Activated CD8-positive, alpha-beta memory T cell treated with anti-CD3 and anti-CD28 coated beads for 36 hours (primary cell): ENCODE results near the gene CYP2R1. TPM values are rescaled to one million over a fixed set of nuclear protein-coding genes. Genes with fewer than 3 reads are reported as not detected.

Experiments
- CTCF ChIA-PET: fragments of 350-600 bp; sonication (Branson Sonifier 250); formaldehyde crosslinking; loops from one replicate; lab custom pipeline; 2021; ENCODE audit warnings: antibody characterized with exemption; lab: Charles Lee
- POLR2A ChIA-PET: fragments of 350-600 bp; sonication (Branson Sonifier 250); formaldehyde crosslinking; loops from one replicate; lab custom pipeline; 2021; ENCODE audit warnings: antibody characterized with exemption; lab: Charles Lee
- total RNA-seq, 2 experiments: library from RNA; stranded (reverse); gene quantifications; one replicate each; pipeline ENCODE4 v1.2.3, GENCODE V29; 2021

The CYP2R1 gene
- total RNA-seq, 2 experiments from 2014 or later = 5.3 to 5.7 TPM

DNA sequence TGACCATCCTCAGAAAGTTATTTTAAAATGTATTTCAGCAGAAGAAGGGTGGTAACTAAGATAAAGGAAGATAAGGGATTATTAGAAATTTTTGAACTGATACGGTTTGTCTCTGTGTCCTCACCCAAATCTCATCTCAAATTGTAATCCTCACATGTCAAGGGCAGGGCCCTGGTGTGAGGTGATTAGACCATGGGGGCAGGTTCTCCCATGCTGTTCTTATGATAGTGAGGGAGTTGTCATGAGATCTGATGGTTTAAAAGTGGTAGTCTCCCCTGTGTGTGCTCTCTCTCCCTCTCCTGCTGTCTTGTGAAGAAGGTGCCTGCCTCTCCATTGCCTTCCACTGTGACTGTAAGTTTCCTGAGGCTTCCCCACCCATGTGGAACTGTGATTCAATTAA, 36.1 kb downstream of the CYP2R1 start:
- CTCF ChIA-PET = no interaction called here
- POLR2A ChIA-PET = no interaction called here

- ChIA-PET CTCF (interaction anchor here (0.6 to 0.7 kb wide), 2 partner anchors 153 to 1431 kb away, joined by 3 read pairs; no protein-coding TSS in a partner anchor), POLR2A (no interaction called here)
Observed at GRCh38 chr11:14854057-14854456, 38.0 kb downstream of the CYP2R1 start.

DNA sequence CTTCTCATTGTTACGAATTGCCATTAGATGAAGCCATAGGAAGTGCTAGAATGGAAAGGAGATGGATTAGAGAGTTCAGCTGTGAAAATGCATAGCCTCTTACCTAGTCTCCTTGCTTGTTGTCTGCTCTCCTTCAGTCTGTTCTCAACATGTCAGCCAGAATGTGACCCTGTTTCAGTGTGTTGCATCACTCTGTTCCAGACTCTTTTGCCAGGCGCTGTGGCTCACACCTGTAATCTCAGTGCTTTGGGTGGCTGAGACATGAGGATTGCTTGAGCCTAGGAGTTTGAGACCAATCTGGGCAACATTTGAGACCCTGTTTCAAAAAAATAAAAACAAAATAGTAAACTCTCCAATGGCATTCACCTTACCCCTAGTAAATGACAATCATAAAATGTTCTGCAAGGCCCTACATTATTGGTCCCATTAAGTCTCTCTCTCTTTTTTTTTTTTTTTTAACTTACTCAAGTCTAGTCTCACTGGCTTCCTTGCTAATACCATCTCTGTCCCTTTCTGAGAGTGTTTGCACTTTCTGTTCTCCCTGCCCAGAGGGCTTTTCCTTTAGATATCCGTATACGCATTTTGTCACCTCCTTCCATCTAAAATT, 39.4 kb downstream of the CYP2R1 start:
- CTCF ChIA-PET = no interaction called here

GRCh38 chr11:14842002-14842401, 50.0 kb downstream of the CYP2R1 start:
- ChIA-PET POLR2A (no interaction called here), CTCF (no interaction called here)

More for the DNA sequence above, 39.4 kb downstream of the CYP2R1 start:
- POLR2A ChIA-PET = no interaction called here

DNA sequence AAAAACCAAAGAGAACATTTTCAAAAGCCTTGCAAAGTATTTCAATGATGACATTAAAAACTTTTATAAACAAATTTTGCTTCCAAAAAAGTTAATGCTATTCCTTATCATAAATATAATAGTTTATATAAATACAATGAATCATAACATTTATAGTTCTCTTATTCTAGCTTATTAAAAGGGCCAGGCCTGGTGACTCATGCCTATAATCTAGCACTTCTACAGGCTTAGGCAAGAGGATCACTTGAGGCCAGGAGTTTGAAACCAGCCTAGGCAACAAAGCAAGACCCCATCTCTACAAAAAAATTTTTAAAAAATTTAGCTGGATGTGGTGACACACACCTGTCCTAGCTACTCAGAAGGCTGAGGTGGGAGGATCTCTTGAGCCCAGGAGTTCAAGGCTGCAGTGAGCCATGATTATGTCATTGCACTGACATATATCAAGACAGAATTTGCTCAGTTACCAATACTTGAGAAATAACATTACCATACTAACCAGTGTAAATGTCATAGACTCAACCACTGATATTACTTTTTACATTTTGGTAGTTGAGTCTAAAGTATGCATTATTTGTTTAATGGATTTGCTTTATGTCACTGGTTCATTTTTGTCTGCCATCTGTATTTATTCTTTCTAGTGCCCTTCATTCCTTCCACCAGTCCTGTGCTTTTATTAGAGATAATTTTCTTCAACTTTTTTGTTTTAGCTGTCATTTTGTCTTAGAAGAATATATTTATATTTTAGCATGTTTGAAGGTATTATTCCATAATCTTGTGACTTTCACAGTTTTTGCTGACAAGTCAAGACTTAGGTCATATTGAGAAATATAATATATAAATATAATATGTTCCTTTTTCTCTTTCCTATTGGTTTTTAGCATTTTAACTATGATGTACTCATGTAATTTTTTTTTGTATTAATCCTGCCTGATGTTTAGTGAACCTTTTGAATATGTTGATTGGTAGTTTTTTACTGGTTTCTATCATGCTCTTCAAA, 56.2 kb downstream of the CYP2R1 start:
- POLR2A ChIA-PET = no interaction called here

More for the DNA sequence above, 56.2 kb downstream of the CYP2R1 start:
- CTCF ChIA-PET = no interaction called here

Other genes starting within 250 kb of the CYP2R1 start
- 10 to 100 TPM; 38.7 to 39.1 TPM for gene PDE3B, start 248.4 kb downstream of the CYP2R1 start, total RNA-seq
- gene CALCA, start 80.1 kb upstream of the CYP2R1 start, total RNA-seq = not detected
- gene CALCB, start 181.4 kb upstream of the CYP2R1 start, total RNA-seq = 1 to 10 TPM; 1.5 to 1.6 TPM
- gene INSC, start 222.7 kb upstream of the CYP2R1 start, total RNA-seq = under 1 TPM; 0.23 to 0.25 TPM